Dendritic cell treated with granulocyte-macrophage colony-stimulating factor and Interleukin-4, amounts not matched to agents 40 ng/mL and 50 ng/mL, for 4 days (primary cell): Measurements from ENCODE around the gene WEE1.
"Not testable (repeated sequence)": the region's sequence is repeated elsewhere in the genome, so short reads cannot be mapped to it uniquely, and the experiment has no call there.

Experiments used
- H3K27ac Mint-ChIP-seq: one replicate; pipeline ENCODE4 v1.8.0; 2022; ENCODE audit warnings: mild to moderate bottlenecking, mixed read lengths
- H3K27me3 Mint-ChIP-seq: one replicate; pipeline ENCODE4 v1.8.0; 2022; ENCODE audit warnings: mild to moderate bottlenecking, mixed read lengths
- H3K36me3 Mint-ChIP-seq: one replicate; pipeline ENCODE4 v1.8.0; 2022; ENCODE audit warnings: low read depth, mixed read lengths
- H3K4me1 Mint-ChIP-seq: one replicate; pipeline ENCODE4 v1.8.0; 2022; ENCODE audit warnings: low read depth, mixed read lengths
- H3K4me3 Mint-ChIP-seq: one replicate; pipeline ENCODE4 v1.8.0; 2022; ENCODE audit warnings: mild to moderate bottlenecking, moderate library complexity, mixed read lengths
- H3K9me3 Mint-ChIP-seq: one replicate; pipeline ENCODE4 v1.8.0; 2022; ENCODE audit warnings: mixed read lengths
- intact Hi-C: fragments of 100-400 bp; cut with micrococcal nuclease; formaldehyde crosslinking; loops from one replicate; pipeline ENCODE4 v1.15.0; 2022

The WEE1 gene

GRCh38 chr11:9615031-9615451 is 41.6 kb downstream of the WEE1 start:
- peak overlapping the region; percentile 86 for H3K27ac Mint-ChIP-seq
- intact Hi-C loops = loop anchor here (2.0 kb wide), 1 partner anchor 50 kb away; the partner anchor contains the start of gene SWAP70
- H3K27me3 Mint-ChIP-seq = no peaks in the 10 kb centered on the region
- H3K4me3 Mint-ChIP-seq = peak overlapping the region; percentile 88
- peaks cover 43% of the 10 kb centered on the region for H3K4me1 Mint-ChIP-seq
- no peaks in the 10 kb centered on the region for H3K9me3 Mint-ChIP-seq
- no peaks in the 10 kb centered on the region for H3K36me3 Mint-ChIP-seq

GRCh38 chr11:9616042-9616675 is 42.7 kb downstream of the WEE1 start:
- Mint-ChIP-seq H3K4me1 (peaks cover 43% of the 10 kb centered on the region), H3K4me3 (no peak overlapping the region), H3K27me3 (no peaks in the 10 kb centered on the region), H3K36me3 (no peaks in the 10 kb centered on the region), H3K27ac (no peak overlapping the region), H3K9me3 (no peaks in the 10 kb centered on the region)
- intact Hi-C loops = no loop called here

GRCh38 chr11:9616858-9617257 is 43.4 kb downstream of the WEE1 start:
- intact Hi-C loops = no loop called here
- H3K4me1 Mint-ChIP-seq = peaks cover 43% of the 10 kb centered on the region

GRCh38 chr11:9617940-9618339 is 44.5 kb downstream of the WEE1 start:
- H3K4me3 Mint-ChIP-seq = no peak overlapping the region
- peaks cover 41% of the 10 kb centered on the region for H3K4me1 Mint-ChIP-seq
- H3K9me3 Mint-ChIP-seq = no peaks in the 10 kb centered on the region
- no peak overlapping the region for H3K27ac Mint-ChIP-seq
- intact Hi-C loops = no loop called here
- no peaks in the 10 kb centered on the region for H3K27me3 Mint-ChIP-seq
- H3K36me3 Mint-ChIP-seq = no peaks in the 10 kb centered on the region

More at GRCh38 chr11:9616858-9617257, 43.4 kb downstream of the WEE1 start:
- Mint-ChIP-seq H3K9me3 (no peaks in the 10 kb centered on the region), H3K4me3 (no peak overlapping the region), H3K27ac (no peak overlapping the region), H3K36me3 (no peaks in the 10 kb centered on the region), H3K27me3 (no peaks in the 10 kb centered on the region)

GRCh38 chr11:9619004-9619403 is 45.5 kb downstream of the WEE1 start:
- H3K27ac Mint-ChIP-seq = peak overlapping the region; percentile 4
- no peaks in the 10 kb centered on the region for H3K27me3 Mint-ChIP-seq
- intact Hi-C loops = no loop called here
- H3K9me3 Mint-ChIP-seq = no peaks in the 10 kb centered on the region
- H3K36me3 Mint-ChIP-seq = no peaks in the 10 kb centered on the region
- H3K4me3 Mint-ChIP-seq = no peak overlapping the region
- H3K4me1 Mint-ChIP-seq = peaks cover 32% of the 10 kb centered on the region

- Mint-ChIP-seq H3K27ac (no peak overlapping the region), H3K36me3 (no peaks in the 10 kb centered on the region), H3K4me3 (no peak overlapping the region), H3K4me1 (peaks cover 32% of the 10 kb centered on the region), H3K27me3 (no peaks in the 10 kb centered on the region), H3K9me3 (no peaks in the 10 kb centered on the region)
- intact Hi-C loops = no loop called here
Measured at GRCh38 chr11:9619971-9620370, 46.5 kb downstream of the WEE1 start.

- H3K36me3 Mint-ChIP-seq, H3K27ac Mint-ChIP-seq: not testable (repeated sequence)
- peaks cover 39% of the 10 kb centered on the region for H3K4me1 Mint-ChIP-seq
Measured at GRCh38 chr11:9622353-9622752, 48.9 kb downstream of the WEE1 start.

GRCh38 chr11:9623053-9623452 is 49.6 kb downstream of the WEE1 start:
- H3K27ac Mint-ChIP-seq, intact Hi-C loops, H3K9me3 Mint-ChIP-seq, H3K4me3 Mint-ChIP-seq, H3K27me3 Mint-ChIP-seq, H3K36me3 Mint-ChIP-seq: not testable (repeated sequence)
- peaks cover 39% of the 10 kb centered on the region for H3K4me1 Mint-ChIP-seq

More at GRCh38 chr11:9622353-9622752, 48.9 kb downstream of the WEE1 start:
- intact Hi-C loops, H3K4me3 Mint-ChIP-seq, H3K9me3 Mint-ChIP-seq, H3K27me3 Mint-ChIP-seq: not testable (repeated sequence)

- Mint-ChIP-seq H3K36me3 (no peaks in the 10 kb centered on the region), H3K4me1 (peaks cover 42% of the 10 kb centered on the region), H3K27ac (no peak overlapping the region), H3K4me3 (no peak overlapping the region), H3K9me3 (no peaks in the 10 kb centered on the region), H3K27me3 (no peaks in the 10 kb centered on the region)
- intact Hi-C loops = no loop called here
Measured at GRCh38 chr11:9624448-9624847, 51.0 kb downstream of the WEE1 start.

GRCh38 chr11:9625162-9625561 is 51.7 kb downstream of the WEE1 start:
- Mint-ChIP-seq H3K27ac (peak overlapping the region; percentile 50), H3K36me3 (no peaks in the 10 kb centered on the region), H3K27me3 (no peaks in the 10 kb centered on the region), H3K4me1 (peaks cover 42% of the 10 kb centered on the region), H3K4me3 (no peak overlapping the region), H3K9me3 (no peaks in the 10 kb centered on the region)
- intact Hi-C loops = no loop called here

- Mint-ChIP-seq H3K4me1 (peaks cover 43% of the 10 kb centered on the region), H3K9me3 (no peaks in the 10 kb centered on the region), H3K36me3 (no peaks in the 10 kb centered on the region), H3K27me3 (no peaks in the 10 kb centered on the region), H3K4me3 (no peak overlapping the region), H3K27ac (peak overlapping the region; percentile 50)
- intact Hi-C loops = no loop called here
Measured at GRCh38 chr11:9625728-9626127, 52.3 kb downstream of the WEE1 start.

GRCh38 chr11:9626496-9627394 is 53.3 kb downstream of the WEE1 start:
- no peak overlapping the region for H3K27ac Mint-ChIP-seq
- no peaks in the 10 kb centered on the region for H3K36me3 Mint-ChIP-seq

GRCh38 chr11:9629064-9629463 is 55.6 kb downstream of the WEE1 start:
- Mint-ChIP-seq H3K27me3 (no peaks in the 10 kb centered on the region), H3K4me1 (peaks cover 61% of the 10 kb centered on the region), H3K36me3 (no peaks in the 10 kb centered on the region), H3K9me3 (no peaks in the 10 kb centered on the region), H3K27ac (no peak overlapping the region), H3K4me3 (no peak overlapping the region)
- intact Hi-C loops = no loop called here

More at GRCh38 chr11:9626496-9627394, 53.3 kb downstream of the WEE1 start:
- intact Hi-C loops = no loop called here
- no peaks in the 10 kb centered on the region for H3K27me3 Mint-ChIP-seq
- H3K4me3 Mint-ChIP-seq = no peak overlapping the region
- H3K4me1 Mint-ChIP-seq = peaks cover 53% of the 10 kb centered on the region
- no peaks in the 10 kb centered on the region for H3K9me3 Mint-ChIP-seq

GRCh38 chr11:9633679-9634078 is 60.2 kb downstream of the WEE1 start:
- Mint-ChIP-seq H3K36me3 (no peaks in the 10 kb centered on the region), H3K27me3 (no peaks in the 10 kb centered on the region), H3K4me3 (no peak overlapping the region), H3K4me1 (peaks cover 28% of the 10 kb centered on the region), H3K27ac (no peak overlapping the region), H3K9me3 (no peaks in the 10 kb centered on the region)
- intact Hi-C loops = no loop called here
